HL-60 (cell line): ENCODE measurements around the gene PPP1R16B.

Experiments
- TF ChIP-seq, protein P1 (sequence below): IDR thresholded peaks from 2 replicates; pipeline ENCODE4 v1.6.1; 2012; ENCODE audit warnings: low read depth; ENCODE audit not compliant: insufficient replicate concordance
- TF ChIP-seq, protein P2 (sequence below): IDR thresholded peaks from one replicate; pipeline ENCODE4 v1.5.1; 2011; ENCODE audit warnings: low read length, control low read depth, inconsistent platforms; ENCODE audit not compliant: insufficient read depth

DNA sequence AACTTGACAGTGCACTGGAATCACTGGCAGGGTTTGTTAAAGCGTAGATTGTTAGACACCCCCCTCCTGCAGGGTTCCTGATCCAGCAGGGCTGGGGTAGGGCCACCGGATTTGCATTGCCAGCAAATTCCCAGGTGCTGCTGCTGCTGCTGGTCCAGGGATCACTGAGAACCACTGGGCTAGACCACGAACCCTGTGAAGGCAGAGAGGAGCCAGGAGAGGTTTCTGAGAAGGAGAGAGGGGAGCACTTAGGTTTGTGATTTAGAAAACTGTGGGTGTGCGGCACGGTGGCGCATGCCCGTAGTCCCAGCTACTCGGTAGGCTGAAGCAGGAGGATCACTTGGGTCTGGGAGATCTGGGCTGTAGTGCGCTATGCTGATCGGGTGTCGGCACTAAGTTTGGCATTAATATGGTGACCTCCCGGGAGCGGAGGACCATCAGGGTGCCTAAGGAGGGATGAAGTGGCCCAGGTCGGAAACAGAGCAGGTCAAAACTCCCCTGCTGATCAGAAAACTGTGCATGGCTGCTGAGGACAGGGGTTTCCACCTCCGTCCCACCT is 67.1 kb downstream of the PPP1R16B start:
- TF ChIP-seq, protein P1, sequence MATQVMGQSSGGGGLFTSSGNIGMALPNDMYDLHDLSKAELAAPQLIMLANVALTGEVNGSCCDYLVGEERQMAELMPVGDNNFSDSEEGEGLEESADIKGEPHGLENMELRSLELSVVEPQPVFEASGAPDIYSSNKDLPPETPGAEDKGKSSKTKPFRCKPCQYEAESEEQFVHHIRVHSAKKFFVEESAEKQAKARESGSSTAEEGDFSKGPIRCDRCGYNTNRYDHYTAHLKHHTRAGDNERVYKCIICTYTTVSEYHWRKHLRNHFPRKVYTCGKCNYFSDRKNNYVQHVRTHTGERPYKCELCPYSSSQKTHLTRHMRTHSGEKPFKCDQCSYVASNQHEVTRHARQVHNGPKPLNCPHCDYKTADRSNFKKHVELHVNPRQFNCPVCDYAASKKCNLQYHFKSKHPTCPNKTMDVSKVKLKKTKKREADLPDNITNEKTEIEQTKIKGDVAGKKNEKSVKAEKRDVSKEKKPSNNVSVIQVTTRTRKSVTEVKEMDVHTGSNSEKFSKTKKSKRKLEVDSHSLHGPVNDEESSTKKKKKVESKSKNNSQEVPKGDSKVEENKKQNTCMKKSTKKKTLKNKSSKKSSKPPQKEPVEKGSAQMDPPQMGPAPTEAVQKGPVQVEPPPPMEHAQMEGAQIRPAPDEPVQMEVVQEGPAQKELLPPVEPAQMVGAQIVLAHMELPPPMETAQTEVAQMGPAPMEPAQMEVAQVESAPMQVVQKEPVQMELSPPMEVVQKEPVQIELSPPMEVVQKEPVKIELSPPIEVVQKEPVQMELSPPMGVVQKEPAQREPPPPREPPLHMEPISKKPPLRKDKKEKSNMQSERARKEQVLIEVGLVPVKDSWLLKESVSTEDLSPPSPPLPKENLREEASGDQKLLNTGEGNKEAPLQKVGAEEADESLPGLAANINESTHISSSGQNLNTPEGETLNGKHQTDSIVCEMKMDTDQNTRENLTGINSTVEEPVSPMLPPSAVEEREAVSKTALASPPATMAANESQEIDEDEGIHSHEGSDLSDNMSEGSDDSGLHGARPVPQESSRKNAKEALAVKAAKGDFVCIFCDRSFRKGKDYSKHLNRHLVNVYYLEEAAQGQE = no peak
- TF ChIP-seq, protein P2, sequence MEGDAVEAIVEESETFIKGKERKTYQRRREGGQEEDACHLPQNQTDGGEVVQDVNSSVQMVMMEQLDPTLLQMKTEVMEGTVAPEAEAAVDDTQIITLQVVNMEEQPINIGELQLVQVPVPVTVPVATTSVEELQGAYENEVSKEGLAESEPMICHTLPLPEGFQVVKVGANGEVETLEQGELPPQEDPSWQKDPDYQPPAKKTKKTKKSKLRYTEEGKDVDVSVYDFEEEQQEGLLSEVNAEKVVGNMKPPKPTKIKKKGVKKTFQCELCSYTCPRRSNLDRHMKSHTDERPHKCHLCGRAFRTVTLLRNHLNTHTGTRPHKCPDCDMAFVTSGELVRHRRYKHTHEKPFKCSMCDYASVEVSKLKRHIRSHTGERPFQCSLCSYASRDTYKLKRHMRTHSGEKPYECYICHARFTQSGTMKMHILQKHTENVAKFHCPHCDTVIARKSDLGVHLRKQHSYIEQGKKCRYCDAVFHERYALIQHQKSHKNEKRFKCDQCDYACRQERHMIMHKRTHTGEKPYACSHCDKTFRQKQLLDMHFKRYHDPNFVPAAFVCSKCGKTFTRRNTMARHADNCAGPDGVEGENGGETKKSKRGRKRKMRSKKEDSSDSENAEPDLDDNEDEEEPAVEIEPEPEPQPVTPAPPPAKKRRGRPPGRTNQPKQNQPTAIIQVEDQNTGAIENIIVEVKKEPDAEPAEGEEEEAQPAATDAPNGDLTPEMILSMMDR = no peak
